Subcutaneous adipose tissue (tissue), 4 donors: ENCODE measurements around the gene INMT. TPM values are rescaled to one million over a fixed set of nuclear protein-coding genes. Genes with fewer than 3 reads are reported as not detected.

Experiments used
- CTCF ChIP-seq: fragments of 450-650 bp; IDR thresholded peaks from one replicate; pipeline ENCODE4 v1.5.1; 2016; ENCODE audit warnings: low read depth, mild to moderate bottlenecking, control low read depth, antibody characterized with exemption, moderate library complexity
- total RNA-seq, 4 donors: library from RNA; depleted of rRNA; stranded (reverse); fragments of >200 nt; gene quantifications; one replicate each; pipeline ENCODE4 v1.1.0, GENCODE V29; 2016

The INMT gene
- total RNA-seq, 4 donors from 2014 or later, result 1.4 to 30.1 (median 10.9) TPM

GRCh38 chr7:30776971-30777370 is 25.0 kb downstream of the INMT start:
- TF ChIP-seq CTCF, result no peak

- no peak for TF ChIP-seq CTCF
Observed at GRCh38 chr7:30778255-30779025, 26.5 kb downstream of the INMT start.

- no peak for TF ChIP-seq CTCF
Observed at GRCh38 chr7:30779574-30779973, 27.6 kb downstream of the INMT start.

GRCh38 chr7:30780941-30781340 is 29.0 kb downstream of the INMT start:
- TF ChIP-seq CTCF, result no peak

- TF ChIP-seq CTCF, result no peak
Observed at GRCh38 chr7:30782690-30783089, 30.8 kb downstream of the INMT start.

- no peak for TF ChIP-seq CTCF
Observed at GRCh38 chr7:30785786-30786185, 33.9 kb downstream of the INMT start.

GRCh38 chr7:30787486-30787885 is 35.6 kb downstream of the INMT start:
- TF ChIP-seq CTCF, result no peak
